D721Med (cell line): ENCODE data around the gene MALRD1.
"Not testable (repeated sequence)": the region's sequence is repeated elsewhere in the genome, so short reads cannot be mapped to it uniquely, and the experiment has no call there.

Source experiments
- DNase-seq: peaks from one replicate; pipeline ENCODE4 v3.0.0; 2011; ENCODE audit warnings: low spot score; ENCODE audit not compliant: insufficient read length
- FAIRE-seq: peaks from 2 replicates; lab custom pipeline; 2011; peaks lifted over from hg19 to GRCh38; lab: Jason Lieb, UNC
- CTCF ChIP-seq: IDR thresholded peaks from 2 replicates; pipeline ENCODE4 v1.5.1; 2012; ENCODE audit warnings: mild to moderate bottlenecking, control low read depth; ENCODE audit not compliant: insufficient read depth; ENCODE audit errors: missing control alignments

Gene MALRD1

GRCh38 chr10:19500959-19501358, 452.4 kb downstream of the MALRD1 start:
- FAIRE-seq = no peak
- TF ChIP-seq CTCF = no peak

GRCh38 chr10:19505320-19506312, 457.0 kb downstream of the MALRD1 start:
- TF ChIP-seq CTCF = no peak
- no peak for DNase-seq
- no peak for FAIRE-seq

More at GRCh38 chr10:19500959-19501358, 452.4 kb downstream of the MALRD1 start:
- DNase-seq = no peak

- FAIRE-seq, DNase-seq: not testable (repeated sequence)
Observed at GRCh38 chr10:19510005-19510732, 461.6 kb downstream of the MALRD1 start.

GRCh38 chr10:19518109-19518508, 469.5 kb downstream of the MALRD1 start:
- TF ChIP-seq CTCF = no peak
- FAIRE-seq (no peak), DNase-seq (no peak)

- FAIRE-seq (peak; percentile 6), DNase-seq (no peak)
- TF ChIP-seq CTCF = no peak
Observed at GRCh38 chr10:19518632-19519031, 470.0 kb downstream of the MALRD1 start.

- FAIRE-seq (peak; percentile 86), DNase-seq (no peak)
- TF ChIP-seq CTCF = no peak
Observed at GRCh38 chr10:19531324-19531723, 482.7 kb downstream of the MALRD1 start.

- FAIRE-seq = no peak
- DNase-seq = no peak
- TF ChIP-seq CTCF = no peak
Observed at GRCh38 chr10:19532411-19532810, 483.8 kb downstream of the MALRD1 start.
